Neuronal stem cell (in vitro differentiated cells): ENCODE results near the gene CMTR1.
A peak's percentile ranks its signal among the peaks of the same experiment; 100 is the strongest.

ENCODE experiments used
- DNase-seq: peaks from one replicate; pipeline ENCODE4 v3.0.0-alpha.2; 2013; ENCODE audit warnings: low spot score
- H2AFZ ChIP-seq: one replicate; pipeline ENCODE4 v1.6.1; 2013; ENCODE audit warnings: mild to moderate bottlenecking, low read length, inconsistent platforms
- H2AK5ac ChIP-seq: 2 replicates; pipeline ENCODE4 v1.6.1; 2013; ENCODE audit warnings: low read depth, mild to moderate bottlenecking, inconsistent platforms, low read length, moderate library complexity, mixed read lengths
- H2BK120ac ChIP-seq: 2 replicates; pipeline ENCODE4 v1.6.1; 2013; ENCODE audit warnings: low read depth, mild to moderate bottlenecking, inconsistent platforms, low read length, moderate library complexity, mixed read lengths
- H2BK12ac ChIP-seq: one replicate; pipeline ENCODE4 v1.6.1; 2013; ENCODE audit warnings: low read length, inconsistent platforms
- H2BK15ac ChIP-seq: 2 replicates; pipeline ENCODE4 v1.6.1; 2013; ENCODE audit warnings: mild to moderate bottlenecking, low read length, inconsistent platforms, mixed read lengths
- H2BK5ac ChIP-seq: one replicate; pipeline ENCODE4 v1.6.1; 2013; ENCODE audit warnings: inconsistent platforms, mild to moderate bottlenecking, low read length, moderate library complexity
- H3K14ac ChIP-seq: one replicate; pipeline ENCODE4 v1.6.1; 2013; ENCODE audit warnings: low read length, inconsistent platforms
- H3K18ac ChIP-seq: 2 replicates; pipeline ENCODE4 v1.6.1; 2013; ENCODE audit warnings: low read length, inconsistent platforms
- H3K23ac ChIP-seq: 2 replicates; pipeline ENCODE4 v1.6.1; 2013; ENCODE audit warnings: low read depth, mild to moderate bottlenecking, mixed read lengths, low read length, inconsistent platforms; ENCODE audit not compliant: poor library complexity
- H3K27ac ChIP-seq: replicated peaks from 3 replicates; pipeline ENCODE4 v1.5.1; 2013; ENCODE audit warnings: low read length, inconsistent platforms
- H3K27me3 ChIP-seq, 3 experiments: 2 replicates each; pipeline ENCODE4 v1.6.1; 2013; ENCODE audit warnings: low read length in 3 of 3, mild to moderate bottlenecking in 2 of 3, inconsistent platforms in 1 of 3, low read depth in 1 of 3, mixed read lengths in 1 of 3, moderate library complexity in 1 of 3; ENCODE audit not compliant: control insufficient read depth in 3 of 3, insufficient read depth in 3 of 3
- H3K36me3 ChIP-seq, 2 donors: replicated peaks in 1 of 2; 2 replicates each; pipeline ENCODE4 v1.6.1; 2013; ENCODE audit warnings: low read length in 2 of 2; ENCODE audit not compliant: control insufficient read depth in 2 of 2, insufficient read depth in 2 of 2
- H3K4ac ChIP-seq: 2 replicates; pipeline ENCODE4 v1.6.1; 2013; ENCODE audit warnings: inconsistent platforms, mild to moderate bottlenecking, low read length, moderate library complexity
- H3K4me1 ChIP-seq, 2 donors: 1 replicate in 1 of 2; 2 replicates in 1 of 2; pipeline ENCODE4 v1.6.1; 2013; ENCODE audit warnings: low read length in 2 of 2, low read depth in 1 of 2; ENCODE audit not compliant: control insufficient read depth in 2 of 2, insufficient read depth in 1 of 2
- H3K4me2 ChIP-seq: one replicate; pipeline ENCODE4 v1.6.1; 2013; ENCODE audit warnings: mild to moderate bottlenecking, low read length, inconsistent platforms; ENCODE audit not compliant: insufficient read depth, poor library complexity, severe bottlenecking
- H3K4me3 ChIP-seq, 2 donors: 2 replicates each; pipeline ENCODE4 v1.5.1; 2013; ENCODE audit warnings: low read length in 2 of 2, mild to moderate bottlenecking in 2 of 2, inconsistent platforms in 1 of 2, moderate library complexity in 1 of 2
- H3K79me1 ChIP-seq: one replicate; pipeline ENCODE4 v1.6.1; 2013; ENCODE audit warnings: low read depth, mild to moderate bottlenecking, inconsistent platforms, low read length, moderate library complexity
- H3K9ac ChIP-seq: one replicate; pipeline ENCODE4 v1.6.1; 2013; ENCODE audit warnings: mild to moderate bottlenecking, low read depth, low read length, inconsistent platforms; ENCODE audit not compliant: poor library complexity
- H3K9me3 ChIP-seq, 2 donors: replicated peaks in 1 of 2; 2 replicates each; pipeline versions ENCODE3 to v1.6.1; 2013; ENCODE audit warnings: low read length in 2 of 2, mild to moderate bottlenecking in 2 of 2, inconsistent platforms in 1 of 2, low read depth in 1 of 2, mixed read lengths in 1 of 2, moderate library complexity in 1 of 2; ENCODE audit not compliant: control insufficient read depth in 2 of 2, insufficient read depth in 1 of 2
- H4K8ac ChIP-seq: one replicate; pipeline ENCODE4 v1.6.1; 2013; ENCODE audit warnings: low read depth, mild to moderate bottlenecking, inconsistent platforms, low read length, moderate library complexity
- H4K91ac ChIP-seq: one replicate; pipeline ENCODE4 v1.6.1; 2013; ENCODE audit warnings: low read length, low read depth, mild to moderate bottlenecking, inconsistent platforms; ENCODE audit not compliant: poor library complexity
- WGBS, 2 donors: extraction: QIAGEN DNeasy Blood & Tissue Kit; methylation state at CpG; one replicate each; pipeline ENCODE4 v1.1.7; 2013; ENCODE audit warnings: missing lambda C conversion rate in 2 of 2, mixed read lengths in 1 of 2; ENCODE audit not compliant: insufficient read length in 2 of 2, insufficient replicate concordance in 1 of 2; ENCODE audit errors: extremely low coverage in 2 of 2; 5-methylcytosine and 5-hydroxymethylcytosine counted together

Gene CMTR1

DNA sequence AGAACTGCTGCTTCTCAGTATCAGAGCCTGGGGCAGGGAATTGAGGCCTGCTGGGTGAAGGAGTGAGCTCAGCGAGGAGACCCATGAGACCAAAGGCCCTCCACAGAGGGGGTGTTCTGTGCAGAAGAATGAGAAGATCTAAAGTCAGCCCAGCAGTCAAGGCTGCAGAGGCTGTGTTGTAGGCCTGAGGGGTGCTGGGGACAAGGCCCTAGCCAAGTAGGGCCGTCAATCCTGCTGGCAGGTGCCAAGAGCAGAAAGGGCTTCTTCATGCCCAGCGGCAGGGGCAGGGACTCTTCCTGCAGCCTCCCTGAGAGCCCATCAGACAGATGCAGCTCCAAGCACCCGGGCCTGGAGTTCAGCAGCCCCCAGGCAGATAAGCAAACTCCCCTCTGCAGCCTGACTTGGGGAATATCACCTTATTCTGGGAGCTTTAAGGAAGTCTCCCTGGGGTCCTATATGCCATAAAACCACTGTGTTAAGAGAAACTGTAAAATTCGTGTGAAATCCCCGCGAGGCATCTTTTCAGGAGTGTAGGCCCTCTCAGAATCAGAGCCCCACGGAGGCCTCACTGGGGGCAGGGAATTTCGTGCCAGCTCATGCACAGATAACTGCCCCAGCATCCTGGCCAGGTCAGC, 57.6 kb downstream of the CMTR1 start:
- H3K4me3 ChIP-seq = no peak overlapping the region
- H2BK5ac ChIP-seq = peak overlapping the region; percentile 39
- no peak overlapping the region for H2BK120ac ChIP-seq
- peak overlapping the region; percentile 6 for H2AK5ac ChIP-seq
- peaks cover 0 to 3% of the 10 kb centered on the region in 2 donors for H3K36me3 ChIP-seq
- no peak overlapping the region for H3K27ac ChIP-seq
- no peak overlapping the region for H2BK15ac ChIP-seq
- H3K4ac ChIP-seq = no peak overlapping the region
- H3K14ac ChIP-seq = no peak overlapping the region
- no peak overlapping the region for H4K91ac ChIP-seq
- no peak overlapping the region for H2AFZ ChIP-seq
- no CpG with 5 or more reads among the region's 9 CpGs for WGBS, 2 donors
- peak overlapping the region; percentile 46 for H3K18ac ChIP-seq
- peak overlapping the region; percentile 12 for H3K23ac ChIP-seq
- no peak for DNase-seq
- H4K8ac ChIP-seq = no peak overlapping the region
- H3K4me2 ChIP-seq = no peak overlapping the region
- no peaks in the 10 kb centered on the region for H3K9me3 ChIP-seq
- no peaks in the 10 kb centered on the region for H3K27me3 ChIP-seq
- H3K4me1 ChIP-seq = peaks cover 7 to 13% of the 10 kb centered on the region in 2 donors
- H3K9ac ChIP-seq = no peak overlapping the region
- no peak overlapping the region for H2BK12ac ChIP-seq
- peaks cover 4% of the 10 kb centered on the region for H3K79me1 ChIP-seq

DNA sequence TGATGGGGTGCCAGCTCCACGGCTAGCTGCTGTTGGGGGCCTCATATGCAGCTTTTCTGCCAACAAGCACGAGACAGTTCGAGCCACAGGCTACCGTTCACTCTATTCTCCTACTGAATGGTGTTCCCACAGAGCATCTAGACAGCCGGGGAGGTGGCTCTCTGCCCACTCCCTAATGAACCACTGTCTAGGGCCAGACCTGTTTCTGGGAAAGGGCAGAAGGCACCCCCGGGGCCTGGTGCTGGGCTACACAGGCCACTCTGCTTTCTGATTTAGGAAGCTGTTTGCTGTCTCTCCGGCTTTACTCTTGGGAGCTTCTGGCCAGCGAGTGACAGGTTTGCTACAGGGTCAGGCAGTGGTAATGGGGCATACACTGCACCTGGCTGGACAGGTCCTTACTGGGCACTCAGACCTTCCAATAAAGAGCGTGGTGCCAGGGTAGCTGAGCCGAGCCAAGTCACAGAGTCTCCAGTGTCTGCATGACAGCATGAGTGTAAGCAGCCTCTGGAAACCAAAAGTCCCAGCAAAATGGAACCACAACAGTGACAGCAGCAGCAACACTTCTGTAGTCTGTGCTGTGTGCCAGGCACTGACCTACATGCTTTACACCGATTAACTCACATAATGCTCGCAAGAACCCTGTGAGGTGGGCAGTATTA, 58.3 kb downstream of the CMTR1 start:
- H4K8ac ChIP-seq = no peak overlapping the region
- no peak overlapping the region for H4K91ac ChIP-seq
- WGBS, 2 donors = no CpG with 5 or more reads among the region's 12 CpGs
- peak overlapping the region; percentile 12 for H3K23ac ChIP-seq
- H3K27me3 ChIP-seq = no peaks in the 10 kb centered on the region
- no peak overlapping the region for H2BK15ac ChIP-seq
- H2BK12ac ChIP-seq = no peak overlapping the region
- peaks cover 4% of the 10 kb centered on the region for H3K79me1 ChIP-seq
- no peak overlapping the region for H3K27ac ChIP-seq
- no peaks in the 10 kb centered on the region for H3K9me3 ChIP-seq
- H3K4me2 ChIP-seq = no peak overlapping the region
- peaks cover 0 to 3% of the 10 kb centered on the region in 2 donors for H3K36me3 ChIP-seq
- no peak overlapping the region for H3K14ac ChIP-seq
- H3K4ac ChIP-seq = peak overlapping the region; percentile 53
- no peak overlapping the region for H3K4me3 ChIP-seq
- H2BK5ac ChIP-seq = peak overlapping the region; percentile 39
- no peak for DNase-seq
- no peak overlapping the region for H2AFZ ChIP-seq
- H2AK5ac ChIP-seq = peak overlapping the region; percentile 6
- H3K9ac ChIP-seq = no peak overlapping the region
- peak overlapping the region; percentile 46 for H3K18ac ChIP-seq
- H3K4me1 ChIP-seq = peaks cover 7 to 13% of the 10 kb centered on the region in 2 donors
- no peak overlapping the region for H2BK120ac ChIP-seq

DNA sequence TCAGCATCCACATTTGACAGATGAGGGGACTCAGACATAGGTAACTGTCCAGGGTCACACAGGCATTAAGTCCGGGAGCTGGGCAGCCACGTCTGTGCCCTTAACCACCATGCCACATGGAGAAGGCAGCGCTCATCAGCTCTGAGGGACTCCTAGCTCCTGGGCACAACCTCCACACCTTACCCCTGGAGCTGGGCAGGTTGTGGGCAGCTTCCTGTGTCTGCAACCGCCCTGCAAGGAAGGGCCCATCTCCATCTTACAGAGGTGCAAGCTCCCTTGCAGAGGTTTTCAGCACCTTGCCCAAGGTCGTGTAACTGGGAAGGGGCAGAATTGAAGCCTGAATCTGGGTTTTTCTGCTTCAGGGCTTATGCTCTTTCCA, 58.8 kb downstream of the CMTR1 start:
- Histone ChIP-seq H3K9ac (no peak overlapping the region), H3K79me1 (peaks cover 4% of the 10 kb centered on the region), H4K91ac (no peak overlapping the region), H3K4me2 (no peak overlapping the region), H3K27ac (no peak overlapping the region), H3K9me3 (no peaks in the 10 kb centered on the region), H3K4me3 (no peak overlapping the region), H2BK120ac (no peak overlapping the region), H2BK5ac (no peak overlapping the region), H2BK12ac (no peak overlapping the region), H3K18ac (no peak overlapping the region), H2AK5ac (no peak overlapping the region), H2AFZ (no peak overlapping the region), H3K4ac (no peak overlapping the region), H3K23ac (no peak overlapping the region), H2BK15ac (no peak overlapping the region), H3K4me1 (peaks cover 7 to 13% of the 10 kb centered on the region in 2 donors), H4K8ac (no peak overlapping the region), H3K14ac (no peak overlapping the region), H3K27me3 (no peaks in the 10 kb centered on the region), H3K36me3 (peaks cover 0 to 3% of the 10 kb centered on the region in 2 donors)
- no peak for DNase-seq
- WGBS, 2 donors = no CpG with 5 or more reads among the region's 5 CpGs

DNA sequence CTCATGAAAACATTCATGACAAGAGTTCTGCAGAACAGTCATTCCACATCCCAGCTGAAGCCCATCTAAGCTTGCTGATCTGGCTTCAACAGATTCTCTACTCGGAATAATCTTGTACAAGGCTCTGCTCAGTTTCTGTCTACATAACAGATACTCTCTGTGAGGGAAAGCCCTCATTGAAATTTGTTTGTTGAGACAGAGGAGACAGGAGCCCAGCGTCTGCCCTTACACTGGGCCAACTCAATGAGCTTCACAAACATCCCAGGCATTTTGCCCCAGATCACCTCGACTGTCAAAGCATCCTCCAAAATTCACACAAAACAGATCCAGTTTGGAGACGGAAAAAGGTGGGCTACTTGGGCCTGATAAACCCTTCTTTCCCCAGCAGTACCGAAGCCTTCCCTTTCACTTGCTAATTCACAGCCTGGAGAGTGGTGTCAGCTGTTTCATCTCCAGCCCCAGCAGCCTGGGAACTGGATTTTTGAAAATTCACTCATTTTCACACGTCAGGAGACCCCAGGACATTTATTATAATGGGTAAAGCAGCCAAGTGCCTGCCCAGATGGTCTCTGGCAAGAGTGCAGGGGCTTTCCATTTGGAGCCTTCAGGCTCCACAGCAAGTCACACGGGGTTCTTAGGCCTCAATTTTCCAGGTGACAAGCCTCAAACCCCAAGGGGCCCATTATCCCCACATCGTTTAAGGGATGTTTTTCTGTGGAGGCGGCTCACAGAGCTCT, 59.4 kb downstream of the CMTR1 start:
- Histone ChIP-seq H2BK5ac (peak overlapping the region; percentile 17), H3K36me3 (peaks cover 0 to 3% of the 10 kb centered on the region in 2 donors), H3K14ac (no peak overlapping the region), H2BK12ac (no peak overlapping the region), H3K4me3 (no peak overlapping the region), H2BK120ac (no peak overlapping the region), H3K27ac (no peak overlapping the region), H2AFZ (no peak overlapping the region), H3K23ac (no peak overlapping the region), H3K4me1 (peaks cover 7 to 13% of the 10 kb centered on the region in 2 donors), H3K9ac (no peak overlapping the region), H3K4me2 (no peak overlapping the region), H3K79me1 (peaks cover 4% of the 10 kb centered on the region), H3K4ac (no peak overlapping the region), H3K18ac (no peak overlapping the region), H4K91ac (no peak overlapping the region), H2AK5ac (peak overlapping the region; percentile 45), H2BK15ac (no peak overlapping the region), H4K8ac (no peak overlapping the region), H3K9me3 (no peaks in the 10 kb centered on the region), H3K27me3 (no peaks in the 10 kb centered on the region)
- no CpG with 5 or more reads among the region's 9 CpGs for whole genome bisulfite sequencing, 2 donors
- no peak for DNase-seq
